Mesenchymal stem cell (in vitro differentiated cells and primary cell): Measurements from ENCODE around the gene KLRC1.
"Not testable (repeated sequence)": the region's sequence is repeated elsewhere in the genome, so short reads cannot be mapped to it uniquely, and the experiment has no call there.

Experiments used
- DNase-seq: peaks from one replicate; pipeline ENCODE4 v3.0.0-alpha.2; 2013
- H2AFZ ChIP-seq: one replicate; pipeline ENCODE4 v1.6.1; 2013; ENCODE audit warnings: low read depth, mild to moderate bottlenecking, control low read depth, inconsistent platforms, low read length, moderate library complexity
- H2AK5ac ChIP-seq: 2 replicates; pipeline ENCODE4 v1.6.1; 2013; ENCODE audit warnings: low read length, moderate library complexity, mild to moderate bottlenecking, inconsistent platforms; ENCODE audit not compliant: severe bottlenecking
- H2BK120ac ChIP-seq: one replicate; pipeline ENCODE4 v1.6.1; 2013; ENCODE audit warnings: low read depth, mild to moderate bottlenecking, inconsistent platforms, low read length, moderate library complexity
- H2BK12ac ChIP-seq, 2 experiments: one replicate each; pipeline ENCODE4 v1.6.1; 2013; ENCODE audit warnings: inconsistent platforms in 2 of 2, low read length in 2 of 2, mild to moderate bottlenecking in 2 of 2, moderate library complexity in 2 of 2, control low read depth in 1 of 2
- H2BK15ac ChIP-seq: one replicate; pipeline ENCODE4 v1.6.1; 2013; ENCODE audit warnings: mild to moderate bottlenecking, low read depth, inconsistent platforms; ENCODE audit not compliant: poor library complexity, severe bottlenecking
- H2BK5ac ChIP-seq: 2 replicates; pipeline ENCODE4 v1.6.1; 2013; ENCODE audit warnings: low read depth, mild to moderate bottlenecking, low read length, control low read depth, inconsistent platforms; ENCODE audit not compliant: poor library complexity, severe bottlenecking
- H3K14ac ChIP-seq, 2 experiments: one replicate each; pipeline ENCODE4 v1.6.1; 2013; ENCODE audit warnings: inconsistent platforms in 2 of 2, low read length in 2 of 2, control low read depth in 1 of 2, mild to moderate bottlenecking in 1 of 2, moderate library complexity in 1 of 2
- H3K18ac ChIP-seq, 2 experiments: one replicate each; pipeline ENCODE4 v1.6.1; 2013; ENCODE audit warnings: inconsistent platforms in 2 of 2, low read length in 2 of 2, control low read depth in 1 of 2, low read depth in 1 of 2, mild to moderate bottlenecking in 1 of 2
- H3K23ac ChIP-seq, 2 experiments: one replicate each; pipeline ENCODE4 v1.6.1; 2013; ENCODE audit warnings: inconsistent platforms in 2 of 2, low read length in 2 of 2, mild to moderate bottlenecking in 2 of 2, moderate library complexity in 2 of 2, control low read depth in 1 of 2
- H3K27ac ChIP-seq: 2 replicates; pipeline ENCODE4 v1.5.1; 2013; ENCODE audit warnings: mild to moderate bottlenecking, moderate library complexity, low read length, control low read depth, inconsistent platforms; ENCODE audit not compliant: poor library complexity, severe bottlenecking
- H3K27me3 ChIP-seq, 2 experiments: 2 replicates each; pipeline versions ENCODE4 v1.6.1 to v1.7.0; 2013; ENCODE audit warnings: low read length in 2 of 2, mild to moderate bottlenecking in 2 of 2, moderate library complexity in 2 of 2, control low read depth in 1 of 2, inconsistent platforms in 1 of 2; ENCODE audit not compliant: control insufficient read depth in 1 of 2, insufficient read depth in 1 of 2
- H3K36me3 ChIP-seq, 2 experiments: 2 replicates each; pipeline versions ENCODE4 v1.6.1 to v1.7.0; 2013; ENCODE audit warnings: low read length in 2 of 2, control low read depth in 1 of 2, inconsistent platforms in 1 of 2, low read depth in 1 of 2, mild to moderate bottlenecking in 1 of 2; ENCODE audit not compliant: insufficient read depth in 2 of 2, control insufficient read depth in 1 of 2
- H3K4ac ChIP-seq, 2 experiments: one replicate each; pipeline ENCODE4 v1.6.1; 2013; ENCODE audit warnings: inconsistent platforms in 2 of 2, low read length in 2 of 2, mild to moderate bottlenecking in 2 of 2, moderate library complexity in 2 of 2, control low read depth in 1 of 2, low read depth in 1 of 2
- H3K4me1 ChIP-seq: 2 replicates; pipeline ENCODE4 v1.6.1; 2013; ENCODE audit warnings: low read depth, low read length, control low read depth; ENCODE audit not compliant: control insufficient read depth, insufficient read depth
- H3K4me2 ChIP-seq: 2 replicates; pipeline ENCODE4 v1.6.1; 2013; ENCODE audit warnings: low read length, mild to moderate bottlenecking, inconsistent platforms; ENCODE audit not compliant: poor library complexity, severe bottlenecking
- H3K4me3 ChIP-seq, 2 experiments: 2 replicates each; pipeline versions ENCODE4 v1.5.1 to v1.7.0; 2013; ENCODE audit warnings: low read length in 2 of 2, mild to moderate bottlenecking in 2 of 2, control low read depth in 1 of 2, low read depth in 1 of 2; ENCODE audit not compliant: insufficient read depth in 1 of 2
- H3K79me1 ChIP-seq: replicated peaks from 2 replicates; pipeline ENCODE4 v1.6.1; 2013; ENCODE audit warnings: mild to moderate bottlenecking, control low read depth, low read length, inconsistent platforms; ENCODE audit not compliant: poor library complexity, severe bottlenecking
- H3K9ac ChIP-seq: 2 replicates; pipeline ENCODE4 v1.7.0; 2013; ENCODE audit warnings: mild to moderate bottlenecking, low read length, moderate library complexity
- H3K9me3 ChIP-seq: 2 replicates; pipeline ENCODE4 v1.7.0; 2013; ENCODE audit warnings: mild to moderate bottlenecking, low read length; ENCODE audit not compliant: control insufficient read depth
- H4K8ac ChIP-seq: one replicate; pipeline ENCODE4 v1.6.1; 2013; ENCODE audit warnings: inconsistent platforms, mild to moderate bottlenecking, low read length, moderate library complexity
- H4K91ac ChIP-seq: one replicate; pipeline ENCODE4 v1.6.1; 2013; ENCODE audit warnings: mild to moderate bottlenecking, low read length, inconsistent platforms
- WGBS: methylation state at CpG from one replicate; pipeline ENCODE4 v1.1.7; 2013; ENCODE audit warnings: mixed read lengths; 5-methylcytosine and 5-hydroxymethylcytosine counted together

The KLRC1 gene

DNA sequence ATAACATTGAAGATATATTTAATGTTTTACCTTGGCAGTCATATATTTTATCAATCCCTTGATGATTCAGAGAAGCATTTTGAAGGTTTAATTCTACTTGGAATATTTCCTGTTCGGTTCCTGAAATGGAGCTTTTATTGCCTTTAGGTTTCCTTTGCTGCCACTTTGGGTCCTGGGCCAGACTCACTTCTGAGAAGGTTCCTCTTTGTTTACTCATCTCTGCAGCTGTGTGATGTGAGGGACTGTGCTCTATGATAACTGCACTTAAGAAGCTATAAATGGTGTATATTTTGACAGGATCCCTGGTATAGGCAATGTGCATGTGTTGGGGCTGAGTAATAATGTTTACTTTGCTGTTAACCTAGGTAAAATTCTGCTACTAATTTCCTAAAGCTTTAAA, 32.8 kb downstream of the KLRC1 start, which contains the start of gene KLRC3:
TSS of gene KLRC3 (minus strand) at position 262 of the 400 bp plus-strand sequence. CDS start at position 217, 45 bp downstream.
- 6% methylated on average over 1 of the region's 1 CpG for WGBS
- not testable (repeated sequence) for H3K27ac ChIP-seq, H3K4me3 ChIP-seq, H3K4me1 ChIP-seq, H3K23ac ChIP-seq, H3K18ac ChIP-seq, H2AFZ ChIP-seq, DNase-seq, H2BK5ac ChIP-seq, H3K79me1 ChIP-seq, H2BK15ac ChIP-seq, H2AK5ac ChIP-seq, H2BK120ac ChIP-seq, H3K14ac ChIP-seq, H3K4me2 ChIP-seq, H4K8ac ChIP-seq, H4K91ac ChIP-seq, H3K9ac ChIP-seq, H3K9me3 ChIP-seq, H2BK12ac ChIP-seq, H3K27me3 ChIP-seq, H3K36me3 ChIP-seq, H3K4ac ChIP-seq

DNA sequence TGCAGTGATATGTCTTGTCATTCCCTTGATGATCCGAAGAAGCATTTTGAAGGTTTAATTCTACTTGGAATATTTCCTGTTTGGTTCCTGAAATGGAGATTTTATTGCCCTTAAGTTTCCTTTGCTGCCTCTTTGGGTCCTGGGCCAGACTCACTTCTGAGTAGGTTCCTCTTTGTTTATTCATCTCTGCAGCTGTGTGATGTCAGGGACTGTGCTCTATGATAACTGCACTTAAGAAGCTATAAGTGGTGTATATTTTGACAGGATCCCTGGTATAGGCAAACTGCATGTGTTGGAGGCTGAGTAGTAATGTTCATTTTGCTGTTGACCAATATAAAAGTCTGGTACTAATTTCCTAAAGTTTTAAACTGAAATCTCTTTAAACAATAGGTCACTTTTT, 43.8 kb downstream of the KLRC1 start, which contains the start of gene KLRC4:
TSS of gene KLRC4 (minus strand) at position 366 of the 400 bp plus-strand sequence. CDS start at position 184, 182 bp downstream.
- no peak within 1 kb of the TSS for H3K4me2 ChIP-seq
- H3K14ac ChIP-seq: no peak within 1 kb of the TSS
- peak; percentile 52 for DNase-seq
- no peak within 1 kb of the TSS for H2BK120ac ChIP-seq
- H2BK15ac ChIP-seq: no peak within 1 kb of the TSS
- H3K4me1 ChIP-seq: peaks cover 1% of the 10 kb centered on the region
- WGBS: 6% methylated on average over 1 of the region's 1 CpG
- no peak within 1 kb of the TSS for H3K4me3 ChIP-seq
- H3K9ac ChIP-seq: no peak within 1 kb of the TSS
- no peak within 1 kb of the TSS for H4K91ac ChIP-seq
- H3K79me1 ChIP-seq: no peaks in the 10 kb centered on the region
- H2AFZ ChIP-seq: no peak within 1 kb of the TSS
- peaks cover 4% of the 10 kb centered on the region for H3K9me3 ChIP-seq
- H2BK5ac ChIP-seq: no peak within 1 kb of the TSS
- H3K27ac ChIP-seq: no peak within 1 kb of the TSS
- no peaks in the 10 kb centered on the region for H3K27me3 ChIP-seq
- no peak within 1 kb of the TSS for H2BK12ac ChIP-seq
- no peak within 1 kb of the TSS for H3K18ac ChIP-seq
- no peak within 1 kb of the TSS for H3K23ac ChIP-seq
- H3K4ac ChIP-seq: no peak within 1 kb of the TSS
- H2AK5ac ChIP-seq: no peak within 1 kb of the TSS
- no peak within 1 kb of the TSS for H4K8ac ChIP-seq
- no peaks in the 10 kb centered on the region for H3K36me3 ChIP-seq

DNA sequence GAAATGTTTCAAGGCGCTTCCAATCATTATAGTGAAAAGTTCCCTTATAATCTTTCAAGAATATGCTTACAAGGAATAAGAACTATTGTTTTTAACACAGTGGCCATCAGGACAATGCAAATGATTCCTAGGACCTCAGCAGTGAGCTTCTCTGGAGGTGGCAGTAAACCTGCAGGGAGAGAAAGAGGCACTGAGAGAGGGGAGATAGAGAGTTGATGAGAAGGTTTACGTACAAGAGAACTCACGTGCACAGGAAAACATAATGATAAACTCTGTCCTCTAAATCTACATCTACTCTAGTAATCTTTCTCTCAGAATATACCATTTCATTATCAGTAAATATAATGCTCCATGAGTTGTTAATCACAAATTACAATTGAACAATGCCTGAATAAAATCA, 44.3 kb downstream of the KLRC1 start:
- Histone ChIP-seq H3K9me3 (peaks cover 4% of the 10 kb centered on the region), H2BK5ac (no peak overlapping the region), H4K8ac (no peak overlapping the region), H2AFZ (no peak overlapping the region), H3K79me1 (no peaks in the 10 kb centered on the region), H3K4me2 (no peak overlapping the region), H2AK5ac (no peak overlapping the region), H3K4ac (no peak overlapping the region), H3K18ac (no peak overlapping the region), H4K91ac (no peak overlapping the region), H2BK12ac (no peak overlapping the region), H3K9ac (no peak overlapping the region), H3K23ac (no peak overlapping the region), H3K4me3 (no peak overlapping the region), H3K14ac (no peak overlapping the region), H3K27me3 (no peaks in the 10 kb centered on the region), H3K4me1 (peaks cover 1% of the 10 kb centered on the region), H3K36me3 (no peaks in the 10 kb centered on the region), H2BK120ac (no peak overlapping the region), H2BK15ac (no peak overlapping the region), H3K27ac (no peak overlapping the region)
- no CpG with 5 or more reads among the region's 3 CpGs for WGBS
- no peak for DNase-seq

- no peak overlapping the region for H3K14ac ChIP-seq
- H2BK15ac ChIP-seq: no peak overlapping the region
- H3K27me3 ChIP-seq: no peaks in the 10 kb centered on the region
- peak overlapping the region; percentile 7 for H4K8ac ChIP-seq
- H3K9me3 ChIP-seq: peaks cover 4% of the 10 kb centered on the region
- H3K23ac ChIP-seq: no peak overlapping the region
- no peak overlapping the region for H2BK120ac ChIP-seq
- no peak overlapping the region for H2BK5ac ChIP-seq
- no peak overlapping the region for H3K27ac ChIP-seq
- H4K91ac ChIP-seq: peak overlapping the region; percentile 1
- no peak overlapping the region for H2BK12ac ChIP-seq
- H3K4ac ChIP-seq: no peak overlapping the region
- DNase-seq: no peak
- H2AK5ac ChIP-seq: no peak overlapping the region
- H3K4me1 ChIP-seq: peaks cover 1% of the 10 kb centered on the region
- H3K4me3 ChIP-seq: no peak overlapping the region
- H2AFZ ChIP-seq: no peak overlapping the region
- H3K4me2 ChIP-seq: no peak overlapping the region
- H3K18ac ChIP-seq: no peak overlapping the region
- no peak overlapping the region for H3K9ac ChIP-seq
- H3K36me3 ChIP-seq: no peaks in the 10 kb centered on the region
- no peaks in the 10 kb centered on the region for H3K79me1 ChIP-seq
- WGBS: 97% methylated on average over 4 of the region's 4 CpGs
Measured at GRCh38 chr12:10406725-10407124, 46.5 kb downstream of the KLRC1 start.
